ENCODE results near the gene EFNA4.

DNA sequence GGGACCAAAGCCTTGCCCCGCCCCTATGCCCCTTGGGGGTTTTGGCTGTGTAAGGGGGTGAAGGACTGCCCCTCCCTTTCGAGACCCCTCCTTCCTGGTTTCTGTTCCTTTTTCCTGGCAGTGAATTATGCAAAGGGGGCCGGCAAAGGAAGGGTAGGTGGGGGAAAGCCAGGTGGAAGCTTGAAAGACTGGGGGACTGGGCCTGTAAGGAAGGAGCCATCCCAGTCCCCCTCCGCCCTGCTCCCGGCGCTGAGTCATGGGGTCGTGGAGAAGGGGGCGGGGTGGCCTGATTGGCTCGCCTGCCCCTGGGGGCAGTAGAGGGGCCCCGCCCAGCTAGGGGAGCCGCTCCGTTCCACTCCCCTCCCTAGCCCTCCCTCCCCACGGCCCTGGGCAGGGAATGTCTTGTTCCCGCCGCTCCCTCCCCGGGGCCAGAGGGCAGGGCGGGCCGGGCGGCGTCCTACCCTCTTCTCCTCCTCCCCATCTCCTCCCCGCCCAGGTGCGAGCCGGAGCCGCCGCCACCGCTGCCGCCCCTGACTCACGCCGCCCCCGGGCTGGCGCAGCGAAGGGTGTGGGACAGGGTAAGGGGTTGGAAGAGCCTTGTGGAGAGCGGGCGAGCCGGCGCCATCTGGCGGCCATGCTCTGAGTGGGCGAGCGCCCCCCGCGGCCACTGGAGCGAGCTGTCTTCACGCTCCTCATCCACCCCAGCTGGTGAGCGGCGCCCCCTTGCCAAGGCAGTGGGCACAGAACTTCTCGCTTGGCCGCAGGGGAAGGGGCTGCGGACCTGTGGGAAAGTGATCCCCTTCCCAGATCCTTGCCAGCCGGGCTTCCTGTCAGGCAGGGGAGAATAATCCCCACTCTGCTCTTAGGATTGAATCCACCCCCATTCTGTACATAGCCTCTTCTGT, 46.2 kb upstream of the EFNA4 start:
- TF ChIP-seq POLR2AphosphoS5 (IDR thresholded peaks at IDR 0.05; ENCODE audit: low read depth, low read length), result peak; percentile 80
- TF ChIP-seq, protein P1, sequence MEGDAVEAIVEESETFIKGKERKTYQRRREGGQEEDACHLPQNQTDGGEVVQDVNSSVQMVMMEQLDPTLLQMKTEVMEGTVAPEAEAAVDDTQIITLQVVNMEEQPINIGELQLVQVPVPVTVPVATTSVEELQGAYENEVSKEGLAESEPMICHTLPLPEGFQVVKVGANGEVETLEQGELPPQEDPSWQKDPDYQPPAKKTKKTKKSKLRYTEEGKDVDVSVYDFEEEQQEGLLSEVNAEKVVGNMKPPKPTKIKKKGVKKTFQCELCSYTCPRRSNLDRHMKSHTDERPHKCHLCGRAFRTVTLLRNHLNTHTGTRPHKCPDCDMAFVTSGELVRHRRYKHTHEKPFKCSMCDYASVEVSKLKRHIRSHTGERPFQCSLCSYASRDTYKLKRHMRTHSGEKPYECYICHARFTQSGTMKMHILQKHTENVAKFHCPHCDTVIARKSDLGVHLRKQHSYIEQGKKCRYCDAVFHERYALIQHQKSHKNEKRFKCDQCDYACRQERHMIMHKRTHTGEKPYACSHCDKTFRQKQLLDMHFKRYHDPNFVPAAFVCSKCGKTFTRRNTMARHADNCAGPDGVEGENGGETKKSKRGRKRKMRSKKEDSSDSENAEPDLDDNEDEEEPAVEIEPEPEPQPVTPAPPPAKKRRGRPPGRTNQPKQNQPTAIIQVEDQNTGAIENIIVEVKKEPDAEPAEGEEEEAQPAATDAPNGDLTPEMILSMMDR (IDR thresholded peaks at IDR 0.05), result peak; percentile 100
